ENCODE data around the gene IL17RD. TPM values are rescaled to one million over a fixed set of nuclear protein-coding genes. Genes with fewer than 3 reads are reported as not detected.

IL17RD gene
- total and polyA plus RNA-seq, 2 experiments from 2014 or later, result 10.7 to 104 TPM

DNA sequence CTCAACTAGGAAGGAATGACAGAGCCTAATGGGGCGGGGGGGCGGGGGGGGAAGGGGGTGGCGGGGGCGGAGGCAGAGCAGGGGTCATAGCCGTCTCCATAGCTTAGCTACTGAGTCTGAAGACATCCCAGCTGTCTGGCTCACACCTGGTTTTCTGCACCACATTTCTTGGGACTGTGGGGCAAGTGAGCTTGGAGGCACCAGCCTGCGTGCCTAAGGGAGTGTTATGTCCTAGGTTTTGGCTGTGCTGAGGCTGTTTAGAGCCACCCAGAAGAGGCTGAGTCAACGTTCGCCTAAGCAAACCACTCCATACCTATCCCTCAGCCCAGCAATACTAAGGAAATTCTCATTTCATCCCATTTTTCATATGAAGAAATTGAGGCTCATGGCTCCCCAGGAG is 1.4 kb downstream of the IL17RD start:
- H3K4me1 ChIP-seq (ENCODE audit: insufficient read depth), result peaks cover 61% of the 10 kb centered on the region
- peak overlapping the region; percentile 95 for H3K4me3 Mint-ChIP-seq
- peak overlapping the region; percentile 87 for H3K4me3 ChIP-seq
- peaks cover 35% of the 10 kb centered on the region for H3K79me2 ChIP-seq (replicated peaks; ENCODE audit: insufficient read depth)
- ATAC-seq (peak; percentile 1; the same call in 2 of the 3 replicates), DNase-seq (ENCODE audit: low spot score) (no peak)
- no peaks in the 10 kb centered on the region for H3K9me2 ChIP-seq (ENCODE audit: insufficient read depth)
- H3K27ac Mint-ChIP-seq, result no peak overlapping the region
- H3F3A ChIP-seq (replicated peaks; ENCODE audit: low read depth), result peaks cover 14% of the 10 kb centered on the region; the same call in 1 of the 2 replicates
- no peaks in the 10 kb centered on the region for H4K20me1 ChIP-seq (replicated peaks; ENCODE audit: insufficient read depth)
- H3K9me3 Mint-ChIP-seq, result peaks cover 4% of the 10 kb centered on the region; the same call in 2 of the 3 replicates
- H3K4me1 Mint-ChIP-seq, result peaks cover 75% of the 10 kb centered on the region
- no peak overlapping the region for H3K27ac ChIP-seq (ENCODE audit: low read depth)
- TF ChIP-seq, protein P1, sequence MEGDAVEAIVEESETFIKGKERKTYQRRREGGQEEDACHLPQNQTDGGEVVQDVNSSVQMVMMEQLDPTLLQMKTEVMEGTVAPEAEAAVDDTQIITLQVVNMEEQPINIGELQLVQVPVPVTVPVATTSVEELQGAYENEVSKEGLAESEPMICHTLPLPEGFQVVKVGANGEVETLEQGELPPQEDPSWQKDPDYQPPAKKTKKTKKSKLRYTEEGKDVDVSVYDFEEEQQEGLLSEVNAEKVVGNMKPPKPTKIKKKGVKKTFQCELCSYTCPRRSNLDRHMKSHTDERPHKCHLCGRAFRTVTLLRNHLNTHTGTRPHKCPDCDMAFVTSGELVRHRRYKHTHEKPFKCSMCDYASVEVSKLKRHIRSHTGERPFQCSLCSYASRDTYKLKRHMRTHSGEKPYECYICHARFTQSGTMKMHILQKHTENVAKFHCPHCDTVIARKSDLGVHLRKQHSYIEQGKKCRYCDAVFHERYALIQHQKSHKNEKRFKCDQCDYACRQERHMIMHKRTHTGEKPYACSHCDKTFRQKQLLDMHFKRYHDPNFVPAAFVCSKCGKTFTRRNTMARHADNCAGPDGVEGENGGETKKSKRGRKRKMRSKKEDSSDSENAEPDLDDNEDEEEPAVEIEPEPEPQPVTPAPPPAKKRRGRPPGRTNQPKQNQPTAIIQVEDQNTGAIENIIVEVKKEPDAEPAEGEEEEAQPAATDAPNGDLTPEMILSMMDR (conservative IDR thresholded peaks at IDR 0.05; ENCODE audit: low read depth in 2 of 2), result no peak
- TF ChIP-seq EZH2 (IDR thresholded peaks at IDR 0.05; ENCODE audit: low read depth, unreplicated experiment) (no peak), ZNF114 (CRISPR knock-in tag; IDR thresholded peaks at IDR 0.05) (no peak), EZH2phosphoT487 (IDR thresholded peaks at IDR 0.05; ENCODE audit: unreplicated experiment) (no peak), STAT1 (IDR thresholded peaks at IDR 0.05; ENCODE audit: unreplicated experiment) (no peak), ZNF331 (CRISPR knock-in tag; IDR thresholded peaks at IDR 0.05; ENCODE audit: low read depth) (no peak), NANOG (IDR thresholded peaks at IDR 0.05; ENCODE audit: borderline replicate concordance) (no peak), JUNB (IDR thresholded peaks at IDR 0.05; ENCODE audit: unreplicated experiment) (no peak), POLR2AphosphoS5 (IDR thresholded peaks at IDR 0.05; ENCODE audit: low read depth) (no peak), CREB1 (CRISPR knock-in tag; IDR thresholded peaks at IDR 0.05; ENCODE audit: low read depth) (no peak)
- TF ChIP-seq, protein P2, sequence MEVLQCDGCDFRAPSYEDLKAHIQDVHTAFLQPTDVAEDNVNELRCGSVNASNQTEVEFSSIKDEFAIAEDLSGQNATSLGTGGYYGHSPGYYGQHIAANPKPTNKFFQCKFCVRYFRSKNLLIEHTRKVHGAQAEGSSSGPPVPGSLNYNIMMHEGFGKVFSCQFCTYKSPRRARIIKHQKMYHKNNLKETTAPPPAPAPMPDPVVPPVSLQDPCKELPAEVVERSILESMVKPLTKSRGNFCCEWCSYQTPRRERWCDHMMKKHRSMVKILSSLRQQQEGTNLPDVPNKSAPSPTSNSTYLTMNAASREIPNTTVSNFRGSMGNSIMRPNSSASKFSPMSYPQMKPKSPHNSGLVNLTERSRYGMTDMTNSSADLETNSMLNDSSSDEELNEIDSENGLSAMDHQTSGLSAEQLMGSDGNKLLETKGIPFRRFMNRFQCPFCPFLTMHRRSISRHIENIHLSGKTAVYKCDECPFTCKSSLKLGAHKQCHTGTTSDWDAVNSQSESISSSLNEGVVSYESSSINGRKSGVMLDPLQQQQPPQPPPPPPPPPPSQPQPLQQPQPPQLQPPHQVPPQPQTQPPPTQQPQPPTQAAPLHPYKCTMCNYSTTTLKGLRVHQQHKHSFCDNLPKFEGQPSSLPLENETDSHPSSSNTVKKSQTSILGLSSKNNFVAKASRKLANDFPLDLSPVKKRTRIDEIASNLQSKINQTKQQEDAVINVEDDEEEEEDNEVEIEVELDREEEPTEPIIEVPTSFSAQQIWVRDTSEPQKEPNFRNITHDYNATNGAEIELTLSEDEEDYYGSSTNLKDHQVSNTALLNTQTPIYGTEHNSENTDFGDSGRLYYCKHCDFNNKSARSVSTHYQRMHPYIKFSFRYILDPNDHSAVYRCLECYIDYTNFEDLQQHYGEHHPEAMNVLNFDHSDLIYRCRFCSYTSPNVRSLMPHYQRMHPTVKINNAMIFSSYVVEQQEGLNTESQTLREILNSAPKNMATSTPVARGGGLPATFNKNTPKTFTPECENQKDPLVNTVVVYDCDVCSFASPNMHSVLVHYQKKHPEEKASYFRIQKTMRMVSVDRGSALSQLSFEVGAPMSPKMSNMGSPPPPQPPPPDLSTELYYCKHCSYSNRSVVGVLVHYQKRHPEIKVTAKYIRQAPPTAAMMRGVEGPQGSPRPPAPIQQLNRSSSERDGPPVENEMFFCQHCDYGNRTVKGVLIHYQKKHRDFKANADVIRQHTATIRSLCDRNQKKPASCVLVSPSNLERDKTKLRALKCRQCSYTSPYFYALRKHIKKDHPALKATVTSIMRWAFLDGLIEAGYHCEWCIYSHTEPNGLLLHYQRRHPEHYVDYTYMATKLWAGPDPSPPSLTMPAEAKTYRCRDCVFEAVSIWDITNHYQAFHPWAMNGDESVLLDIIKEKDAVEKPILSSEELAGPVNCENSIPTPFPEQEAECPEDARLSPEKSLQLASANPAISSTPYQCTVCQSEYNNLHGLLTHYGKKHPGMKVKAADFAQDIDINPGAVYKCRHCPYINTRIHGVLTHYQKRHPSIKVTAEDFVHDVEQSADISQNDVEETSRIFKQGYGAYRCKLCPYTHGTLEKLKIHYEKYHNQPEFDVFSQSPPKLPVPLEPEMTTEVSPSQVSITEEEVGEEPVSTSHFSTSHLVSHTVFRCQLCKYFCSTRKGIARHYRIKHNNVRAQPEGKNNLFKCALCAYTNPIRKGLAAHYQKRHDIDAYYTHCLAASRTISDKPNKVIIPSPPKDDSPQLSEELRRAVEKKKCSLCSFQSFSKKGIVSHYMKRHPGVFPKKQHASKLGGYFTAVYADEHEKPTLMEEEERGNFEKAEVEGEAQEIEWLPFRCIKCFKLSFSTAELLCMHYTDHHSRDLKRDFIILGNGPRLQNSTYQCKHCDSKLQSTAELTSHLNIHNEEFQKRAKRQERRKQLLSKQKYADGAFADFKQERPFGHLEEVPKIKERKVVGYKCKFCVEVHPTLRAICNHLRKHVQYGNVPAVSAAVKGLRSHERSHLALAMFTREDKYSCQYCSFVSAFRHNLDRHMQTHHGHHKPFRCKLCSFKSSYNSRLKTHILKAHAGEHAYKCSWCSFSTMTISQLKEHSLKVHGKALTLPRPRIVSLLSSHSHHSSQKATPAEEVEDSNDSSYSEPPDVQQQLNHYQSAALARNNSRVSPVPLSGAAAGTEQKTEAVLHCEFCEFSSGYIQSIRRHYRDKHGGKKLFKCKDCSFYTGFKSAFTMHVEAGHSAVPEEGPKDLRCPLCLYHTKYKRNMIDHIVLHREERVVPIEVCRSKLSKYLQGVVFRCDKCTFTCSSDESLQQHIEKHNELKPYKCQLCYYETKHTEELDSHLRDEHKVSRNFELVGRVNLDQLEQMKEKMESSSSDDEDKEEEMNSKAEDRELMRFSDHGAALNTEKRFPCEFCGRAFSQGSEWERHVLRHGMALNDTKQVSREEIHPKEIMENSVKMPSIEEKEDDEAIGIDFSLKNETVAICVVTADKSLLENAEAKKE (CRISPR knock-in tag; IDR thresholded peaks at IDR 0.05), result no peak
- TF ChIP-seq, protein P3, sequence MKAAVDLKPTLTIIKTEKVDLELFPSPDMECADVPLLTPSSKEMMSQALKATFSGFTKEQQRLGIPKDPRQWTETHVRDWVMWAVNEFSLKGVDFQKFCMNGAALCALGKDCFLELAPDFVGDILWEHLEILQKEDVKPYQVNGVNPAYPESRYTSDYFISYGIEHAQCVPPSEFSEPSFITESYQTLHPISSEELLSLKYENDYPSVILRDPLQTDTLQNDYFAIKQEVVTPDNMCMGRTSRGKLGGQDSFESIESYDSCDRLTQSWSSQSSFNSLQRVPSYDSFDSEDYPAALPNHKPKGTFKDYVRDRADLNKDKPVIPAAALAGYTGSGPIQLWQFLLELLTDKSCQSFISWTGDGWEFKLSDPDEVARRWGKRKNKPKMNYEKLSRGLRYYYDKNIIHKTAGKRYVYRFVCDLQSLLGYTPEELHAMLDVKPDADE (IDR thresholded peaks at IDR 0.05), result no peak
- TF ChIP-seq, protein P4, sequence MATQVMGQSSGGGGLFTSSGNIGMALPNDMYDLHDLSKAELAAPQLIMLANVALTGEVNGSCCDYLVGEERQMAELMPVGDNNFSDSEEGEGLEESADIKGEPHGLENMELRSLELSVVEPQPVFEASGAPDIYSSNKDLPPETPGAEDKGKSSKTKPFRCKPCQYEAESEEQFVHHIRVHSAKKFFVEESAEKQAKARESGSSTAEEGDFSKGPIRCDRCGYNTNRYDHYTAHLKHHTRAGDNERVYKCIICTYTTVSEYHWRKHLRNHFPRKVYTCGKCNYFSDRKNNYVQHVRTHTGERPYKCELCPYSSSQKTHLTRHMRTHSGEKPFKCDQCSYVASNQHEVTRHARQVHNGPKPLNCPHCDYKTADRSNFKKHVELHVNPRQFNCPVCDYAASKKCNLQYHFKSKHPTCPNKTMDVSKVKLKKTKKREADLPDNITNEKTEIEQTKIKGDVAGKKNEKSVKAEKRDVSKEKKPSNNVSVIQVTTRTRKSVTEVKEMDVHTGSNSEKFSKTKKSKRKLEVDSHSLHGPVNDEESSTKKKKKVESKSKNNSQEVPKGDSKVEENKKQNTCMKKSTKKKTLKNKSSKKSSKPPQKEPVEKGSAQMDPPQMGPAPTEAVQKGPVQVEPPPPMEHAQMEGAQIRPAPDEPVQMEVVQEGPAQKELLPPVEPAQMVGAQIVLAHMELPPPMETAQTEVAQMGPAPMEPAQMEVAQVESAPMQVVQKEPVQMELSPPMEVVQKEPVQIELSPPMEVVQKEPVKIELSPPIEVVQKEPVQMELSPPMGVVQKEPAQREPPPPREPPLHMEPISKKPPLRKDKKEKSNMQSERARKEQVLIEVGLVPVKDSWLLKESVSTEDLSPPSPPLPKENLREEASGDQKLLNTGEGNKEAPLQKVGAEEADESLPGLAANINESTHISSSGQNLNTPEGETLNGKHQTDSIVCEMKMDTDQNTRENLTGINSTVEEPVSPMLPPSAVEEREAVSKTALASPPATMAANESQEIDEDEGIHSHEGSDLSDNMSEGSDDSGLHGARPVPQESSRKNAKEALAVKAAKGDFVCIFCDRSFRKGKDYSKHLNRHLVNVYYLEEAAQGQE (IDR thresholded peaks at IDR 0.05; ENCODE audit: unreplicated experiment), result no peak
- peaks cover 9% of the 10 kb centered on the region; the same call in 1 of the 2 replicates for H3K27me3 ChIP-seq (ENCODE audit: insufficient read depth)
- H3K27me3 Mint-ChIP-seq (ENCODE audit: insufficient read depth, low read depth, poor library complexity), result peaks cover 33% of the 10 kb centered on the region
- H3K36me3 ChIP-seq (ENCODE audit: insufficient read depth), result no peaks in the 10 kb centered on the region; the same call in 1 of the 2 replicates
- no peak overlapping the region for H2AFZ ChIP-seq
- peak overlapping the region; percentile 95 for H3K4me2 ChIP-seq
- H3K36me3 Mint-ChIP-seq (ENCODE audit: low read depth), result peaks cover 14% of the 10 kb centered on the region; the same call in 2 of the 3 replicates
